ENCODE results near the gene GSTA3.
A peak's percentile ranks its signal among the peaks of the same experiment; 100 is the strongest.
"Not testable (repeated sequence)": the region's sequence is repeated elsewhere in the genome, so short reads cannot be mapped to it uniquely, and the experiment has no call there.

Gene GSTA3

DNA sequence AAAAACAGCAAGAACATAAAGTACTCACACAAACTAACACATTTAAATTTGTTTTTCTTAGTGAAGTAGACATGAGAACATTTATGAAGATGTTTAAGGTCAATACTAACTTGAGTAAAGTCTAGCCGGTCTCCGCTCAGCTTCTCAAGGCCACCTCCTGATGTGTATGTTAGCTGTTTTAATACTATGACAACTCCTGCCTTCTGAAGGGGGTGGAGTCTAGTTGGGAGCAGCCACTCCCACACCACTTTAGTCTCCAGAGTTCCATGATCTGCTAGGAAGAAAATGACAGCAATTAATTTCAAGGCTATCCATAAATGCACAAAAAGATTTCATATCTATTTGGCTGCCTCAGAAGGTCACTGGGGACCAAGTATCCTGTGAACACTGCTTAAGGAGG is at the start of gene GSTA3:
TSS of gene GSTA3 (minus strand) at position 168 of the 400 bp plus-strand sequence. CDS start 3,864 bp downstream, outside the sequence.
- H3K36me3 ChIP-seq (ENCODE audit: control insufficient read depth, insufficient read depth, low read length, severe bottlenecking), result no peaks in the 10 kb centered on the region
- H3K27me3 ChIP-seq (replicated peaks; ENCODE audit: control insufficient read depth, insufficient read depth, low read length), result no peaks in the 10 kb centered on the region
- no peak within 1 kb of the TSS for H3K9ac ChIP-seq (ENCODE audit: low read length)
- H3K4me1 ChIP-seq (ENCODE audit: control insufficient read depth, insufficient read depth, low read length), result no peaks in the 10 kb centered on the region
- no peak for DNase-seq (ENCODE audit: low read depth)
- H3K9me3 ChIP-seq (ENCODE audit: control insufficient read depth, low read length), result no peaks in the 10 kb centered on the region
- H3K4me3 ChIP-seq (ENCODE audit: low read length), result no peak within 1 kb of the TSS

DNA sequence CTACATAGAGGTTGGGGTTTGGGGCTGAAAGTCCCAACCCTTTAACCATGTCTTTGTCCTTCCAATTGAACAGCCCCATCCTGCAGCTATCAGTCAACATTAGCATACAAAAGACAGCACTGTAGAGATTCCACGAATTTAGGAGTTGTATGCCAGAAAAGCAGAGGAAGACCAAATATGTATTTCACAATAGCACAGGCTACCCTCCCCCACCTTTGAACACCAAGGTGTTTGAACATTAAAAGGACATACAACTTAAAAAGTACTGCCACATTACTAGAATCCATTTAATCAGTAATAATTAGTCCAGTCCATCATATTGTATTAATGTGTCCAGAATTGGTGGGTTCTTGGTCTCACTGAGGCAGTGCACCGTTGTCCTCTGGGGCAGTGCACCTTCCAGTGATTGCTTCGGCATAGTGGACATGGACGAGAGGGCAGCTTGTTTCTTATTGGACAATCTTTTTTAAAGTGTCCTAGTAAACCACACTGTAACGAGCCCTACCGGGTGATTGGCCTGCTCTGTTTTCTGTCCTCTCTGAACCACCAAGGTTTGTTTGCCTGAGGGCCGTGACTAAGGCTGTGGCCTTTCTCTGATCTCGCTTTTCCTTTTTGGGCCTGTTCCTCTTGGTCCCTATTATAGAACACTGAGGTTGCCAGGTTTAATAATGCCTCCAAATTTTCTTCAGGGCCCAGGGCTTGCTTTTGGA is 49.2 kb upstream of the GSTA3 start:
- Histone ChIP-seq H3K4me3 (ENCODE audit: low read length) (no peak overlapping the region), H3K27me3 (replicated peaks; ENCODE audit: control insufficient read depth, insufficient read depth, low read length) (no peaks in the 10 kb centered on the region)

GRCh38 chr6:52955871-52956270 is 46.4 kb upstream of the GSTA3 start:
- H3K4me1 ChIP-seq (ENCODE audit: control insufficient read depth, insufficient read depth, low read length), result no peaks in the 10 kb centered on the region
- H3K9me3 ChIP-seq (ENCODE audit: control insufficient read depth, low read length), result no peaks in the 10 kb centered on the region
- no peaks in the 10 kb centered on the region for H3K27me3 ChIP-seq (replicated peaks; ENCODE audit: control insufficient read depth, insufficient read depth, low read length)
- no peaks in the 10 kb centered on the region for H3K36me3 ChIP-seq (ENCODE audit: control insufficient read depth, insufficient read depth, low read length, severe bottlenecking)
- no peak overlapping the region for H3K9ac ChIP-seq (ENCODE audit: low read length)
- H3K4me3 ChIP-seq (ENCODE audit: low read length), result no peak overlapping the region
- DNase-seq (ENCODE audit: low read depth), result no peak

More for the DNA sequence above, 49.2 kb upstream of the GSTA3 start:
- Histone ChIP-seq H3K9ac (ENCODE audit: low read length) (no peak overlapping the region), H3K4me1 (ENCODE audit: control insufficient read depth, insufficient read depth, low read length) (no peaks in the 10 kb centered on the region), H3K36me3 (ENCODE audit: control insufficient read depth, insufficient read depth, low read length, severe bottlenecking) (no peaks in the 10 kb centered on the region), H3K9me3 (ENCODE audit: control insufficient read depth, low read length) (no peaks in the 10 kb centered on the region)
- DNase-seq (ENCODE audit: low read depth), result no peak

- DNase-seq (ENCODE audit: low read depth), result peak; percentile 12
- no peak overlapping the region for H3K9ac ChIP-seq (ENCODE audit: low read length)
Observed at GRCh38 chr6:52953911-52954839, 44.7 kb upstream of the GSTA3 start.

GRCh38 chr6:52946306-52946705 is 36.8 kb upstream of the GSTA3 start:
- Histone ChIP-seq H3K9ac (ENCODE audit: low read length) (no peak overlapping the region), H3K9me3 (ENCODE audit: control insufficient read depth, low read length) (no peaks in the 10 kb centered on the region), H3K36me3 (ENCODE audit: control insufficient read depth, insufficient read depth, low read length, severe bottlenecking) (no peaks in the 10 kb centered on the region), H3K4me1 (ENCODE audit: control insufficient read depth, insufficient read depth, low read length) (no peaks in the 10 kb centered on the region), H3K27me3 (replicated peaks; ENCODE audit: control insufficient read depth, insufficient read depth, low read length) (peaks cover 8% of the 10 kb centered on the region), H3K4me3 (ENCODE audit: low read length) (no peak overlapping the region)
- no peak for DNase-seq (ENCODE audit: low read depth)

More at GRCh38 chr6:52953911-52954839, 44.7 kb upstream of the GSTA3 start:
- Histone ChIP-seq H3K4me1 (ENCODE audit: control insufficient read depth, insufficient read depth, low read length) (no peaks in the 10 kb centered on the region), H3K27me3 (replicated peaks; ENCODE audit: control insufficient read depth, insufficient read depth, low read length) (no peaks in the 10 kb centered on the region), H3K9me3 (ENCODE audit: control insufficient read depth, low read length) (no peaks in the 10 kb centered on the region), H3K36me3 (ENCODE audit: control insufficient read depth, insufficient read depth, low read length, severe bottlenecking) (no peaks in the 10 kb centered on the region), H3K4me3 (ENCODE audit: low read length) (no peak overlapping the region)

DNA sequence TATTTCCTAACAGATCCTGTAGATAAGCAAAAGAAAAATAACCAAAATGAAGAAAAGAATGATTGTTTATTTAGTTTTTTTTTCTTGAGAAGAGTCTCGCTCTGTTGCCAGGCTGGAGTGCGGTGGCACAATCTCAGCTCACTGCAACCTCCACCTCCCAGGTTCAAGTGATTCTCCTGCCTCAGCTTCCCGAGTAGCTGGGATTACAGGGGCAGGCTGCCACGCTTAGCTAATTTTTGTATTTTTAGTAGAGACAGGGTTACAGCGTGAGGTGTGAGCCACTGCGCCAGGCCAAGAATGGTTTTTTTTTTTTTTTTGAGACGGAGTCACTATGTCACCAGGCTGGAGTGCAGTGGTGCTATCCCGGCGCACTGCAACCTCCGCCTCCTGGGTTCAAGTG is 33.3 kb upstream of the GSTA3 start:
- not testable (repeated sequence) for H3K9me3 ChIP-seq (ENCODE audit: control insufficient read depth, low read length); H3K36me3 ChIP-seq (ENCODE audit: control insufficient read depth, insufficient read depth, low read length, severe bottlenecking); H3K27me3 ChIP-seq (replicated peaks; ENCODE audit: control insufficient read depth, insufficient read depth, low read length); H3K4me1 ChIP-seq (ENCODE audit: control insufficient read depth, insufficient read depth, low read length); DNase-seq (ENCODE audit: low read depth); H3K4me3 ChIP-seq (ENCODE audit: low read length); H3K9ac ChIP-seq (ENCODE audit: low read length)

- Histone ChIP-seq H3K9me3 (ENCODE audit: control insufficient read depth, low read length) (no peaks in the 10 kb centered on the region), H3K4me3 (ENCODE audit: low read length) (no peak overlapping the region), H3K4me1 (ENCODE audit: control insufficient read depth, insufficient read depth, low read length) (peaks cover 10% of the 10 kb centered on the region), H3K9ac (ENCODE audit: low read length) (no peak overlapping the region), H3K36me3 (ENCODE audit: control insufficient read depth, insufficient read depth, low read length, severe bottlenecking) (no peaks in the 10 kb centered on the region), H3K27me3 (replicated peaks; ENCODE audit: control insufficient read depth, insufficient read depth, low read length) (peaks cover 8% of the 10 kb centered on the region)
- no peak for DNase-seq (ENCODE audit: low read depth)
Observed at GRCh38 chr6:52942221-52942620, 32.7 kb upstream of the GSTA3 start.

GRCh38 chr6:52937908-52938307 is 28.4 kb upstream of the GSTA3 start:
- H3K27me3 ChIP-seq (replicated peaks; ENCODE audit: control insufficient read depth, insufficient read depth, low read length), result no peaks in the 10 kb centered on the region
- H3K9me3 ChIP-seq (ENCODE audit: control insufficient read depth, low read length), result no peaks in the 10 kb centered on the region
- H3K36me3 ChIP-seq (ENCODE audit: control insufficient read depth, insufficient read depth, low read length, severe bottlenecking), result no peaks in the 10 kb centered on the region
- H3K4me3 ChIP-seq (ENCODE audit: low read length), result no peak overlapping the region
- peaks cover 10% of the 10 kb centered on the region for H3K4me1 ChIP-seq (ENCODE audit: control insufficient read depth, insufficient read depth, low read length)
- no peak overlapping the region for H3K9ac ChIP-seq (ENCODE audit: low read length)
- peak; percentile 7 for DNase-seq (ENCODE audit: low read depth)

GRCh38 chr6:52933778-52934177 is 24.3 kb upstream of the GSTA3 start:
- DNase-seq (ENCODE audit: low read depth), result no peak
- no peaks in the 10 kb centered on the region for H3K36me3 ChIP-seq (ENCODE audit: control insufficient read depth, insufficient read depth, low read length, severe bottlenecking)
- no peaks in the 10 kb centered on the region for H3K9me3 ChIP-seq (ENCODE audit: control insufficient read depth, low read length)
- H3K4me1 ChIP-seq (ENCODE audit: control insufficient read depth, insufficient read depth, low read length), result peaks cover 22% of the 10 kb centered on the region
- H3K9ac ChIP-seq (ENCODE audit: low read length), result no peak overlapping the region
- H3K27me3 ChIP-seq (replicated peaks; ENCODE audit: control insufficient read depth, insufficient read depth, low read length), result no peaks in the 10 kb centered on the region
- no peak overlapping the region for H3K4me3 ChIP-seq (ENCODE audit: low read length)

DNA sequence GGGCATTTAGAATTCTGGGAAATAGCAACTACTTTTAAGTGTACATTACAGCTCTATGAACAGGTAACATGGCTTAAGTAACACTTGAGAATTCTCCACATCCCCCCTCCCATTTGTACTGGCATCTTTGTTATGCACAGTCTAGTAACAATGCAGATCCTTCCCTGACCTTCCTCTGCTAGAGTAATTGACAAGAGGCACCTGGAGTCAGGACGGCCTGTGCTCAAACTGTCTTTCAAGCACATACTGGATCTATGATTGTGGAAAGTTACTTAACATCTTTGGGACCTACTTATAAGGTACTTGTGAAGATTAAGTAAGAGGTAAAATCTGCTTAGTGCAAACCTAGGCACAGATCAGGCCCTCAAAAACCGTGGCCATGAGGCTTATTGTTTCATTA is 21.9 kb upstream of the GSTA3 start:
- no peaks in the 10 kb centered on the region for H3K27me3 ChIP-seq (replicated peaks; ENCODE audit: control insufficient read depth, insufficient read depth, low read length)

DNA sequence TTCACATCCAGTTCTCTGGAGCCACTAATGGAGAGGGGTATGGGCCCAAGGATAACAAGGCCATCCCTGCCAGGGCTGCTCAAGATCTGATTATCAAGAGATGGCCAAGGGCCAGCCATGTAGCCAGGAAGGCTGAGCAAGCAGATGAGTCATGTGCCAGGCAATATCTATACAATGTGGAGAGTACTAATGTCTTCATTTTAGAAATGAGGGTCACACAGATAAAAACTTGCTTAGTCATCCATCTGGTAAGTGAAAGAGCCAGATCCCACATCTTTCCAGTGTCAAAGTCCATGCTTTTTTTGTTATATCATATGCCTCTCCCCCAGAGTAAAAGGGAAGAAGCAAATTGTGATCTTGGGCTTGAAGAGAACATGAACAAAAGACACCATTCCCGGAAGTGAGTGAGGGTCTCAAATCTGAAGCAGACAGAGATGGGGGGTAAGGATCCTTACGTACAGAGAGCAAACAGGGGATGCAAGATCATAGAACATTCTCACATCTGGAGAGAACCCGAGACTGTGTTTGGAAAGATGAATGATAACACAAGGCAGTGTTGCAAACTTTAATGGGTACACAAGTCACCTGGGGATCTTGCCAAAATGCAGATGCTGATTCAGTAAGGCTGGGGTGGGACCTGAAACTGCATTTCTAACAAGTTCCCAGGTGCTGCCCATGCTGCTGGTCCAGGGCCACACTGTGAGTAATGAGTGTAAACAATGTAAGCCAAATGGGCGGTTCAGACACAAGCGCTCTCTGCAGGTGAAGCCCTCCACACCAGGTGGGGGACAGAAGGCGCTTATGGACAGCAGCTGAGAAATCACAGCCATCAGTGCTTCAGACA is 20.0 kb upstream of the GSTA3 start:
- no peak overlapping the region for H3K9ac ChIP-seq (ENCODE audit: low read length)
- no peaks in the 10 kb centered on the region for H3K27me3 ChIP-seq (replicated peaks; ENCODE audit: control insufficient read depth, insufficient read depth, low read length)
- H3K36me3 ChIP-seq (ENCODE audit: control insufficient read depth, insufficient read depth, low read length, severe bottlenecking), result no peaks in the 10 kb centered on the region
- H3K4me1 ChIP-seq (ENCODE audit: control insufficient read depth, insufficient read depth, low read length), result peaks cover 12% of the 10 kb centered on the region
- H3K9me3 ChIP-seq (ENCODE audit: control insufficient read depth, low read length), result no peaks in the 10 kb centered on the region
- peak; percentile 75 for DNase-seq (ENCODE audit: low read depth)
- H3K4me3 ChIP-seq (ENCODE audit: low read length), result no peak overlapping the region

More for the DNA sequence above, 21.9 kb upstream of the GSTA3 start:
- no peaks in the 10 kb centered on the region for H3K9me3 ChIP-seq (ENCODE audit: control insufficient read depth, low read length)
- no peak overlapping the region for H3K9ac ChIP-seq (ENCODE audit: low read length)
- H3K4me3 ChIP-seq (ENCODE audit: low read length), result no peak overlapping the region
- no peaks in the 10 kb centered on the region for H3K36me3 ChIP-seq (ENCODE audit: control insufficient read depth, insufficient read depth, low read length, severe bottlenecking)
- no peak for DNase-seq (ENCODE audit: low read depth)
- peaks cover 12% of the 10 kb centered on the region for H3K4me1 ChIP-seq (ENCODE audit: control insufficient read depth, insufficient read depth, low read length)

All from adipocyte (in vitro differentiated cells).